Epithelial cell of proximal tubule (primary cell): ENCODE results near the gene SYT6. TPM values are rescaled to one million over a fixed set of nuclear protein-coding genes. Genes with fewer than 3 reads are reported as not detected.

ENCODE experiments used
- DNase-seq: peaks from one replicate; pipeline ENCODE4 v3.0.0-alpha.2; 2011; ENCODE audit warnings: low read depth
- H3K4me3 ChIP-seq: 2 replicates; pipeline ENCODE4 v1.5.1; 2011; ENCODE audit warnings: low read depth, mild to moderate bottlenecking, low read length
- CTCF ChIP-seq: conservative IDR thresholded peaks from 2 replicates; pipeline ENCODE4 v1.5.1; 2012; ENCODE audit warnings: low read depth, mild to moderate bottlenecking, low read length
- total RNA-seq: library from RNA; depleted of rRNA; stranded (reverse); fragments of >200 nt; gene quantifications from 2 replicates; pipeline ENCODE4 v1.2.3, GENCODE V29; 2015

The SYT6 gene
- total RNA-seq, 1 donor from 2014 or later = not detected

- no peak overlapping the region for H3K4me3 ChIP-seq
- TF ChIP-seq CTCF = no peak
- DNase-seq = no peak
These were observed 8.0 kb downstream of the SYT6 start for GRCh38 chr1:114145504-114146151.

GRCh38 chr1:114144016-114144415 is 9.7 kb downstream of the SYT6 start:
- H3K4me3 ChIP-seq = no peak overlapping the region
- no peak for TF ChIP-seq CTCF
- DNase-seq = no peak

DNA sequence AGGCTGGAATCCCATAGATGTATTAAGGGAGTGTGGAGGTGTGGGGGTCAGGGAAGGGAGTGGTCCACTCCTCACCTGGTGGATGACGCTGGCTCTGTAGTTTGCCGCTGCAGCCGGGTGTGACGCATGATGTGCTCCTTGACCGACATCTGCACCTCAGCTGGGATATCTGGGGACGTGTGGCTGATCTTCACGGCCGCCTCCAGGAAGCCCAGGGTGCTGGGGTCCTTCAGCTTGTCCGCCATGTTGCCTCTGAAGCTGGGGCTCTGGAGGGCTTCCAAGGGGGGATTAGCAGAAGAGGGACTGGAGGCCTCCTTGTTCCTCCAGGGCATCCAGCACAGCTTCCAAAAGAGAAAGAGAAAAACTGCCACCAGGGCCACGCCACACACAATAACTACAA is 14.1 kb downstream of the SYT6 start:
- H3K4me3 ChIP-seq = no peak overlapping the region
- no peak for DNase-seq
- TF ChIP-seq CTCF = no peak

- no peak overlapping the region for H3K4me3 ChIP-seq
- no peak for TF ChIP-seq CTCF
- DNase-seq = no peak
These were observed 16.2 kb downstream of the SYT6 start for GRCh38 chr1:114137497-114137896.

- H3K4me3 ChIP-seq = no peak overlapping the region
- no peak for TF ChIP-seq CTCF
- DNase-seq = no peak
These were observed 17.9 kb downstream of the SYT6 start for GRCh38 chr1:114135786-114136185.

DNA sequence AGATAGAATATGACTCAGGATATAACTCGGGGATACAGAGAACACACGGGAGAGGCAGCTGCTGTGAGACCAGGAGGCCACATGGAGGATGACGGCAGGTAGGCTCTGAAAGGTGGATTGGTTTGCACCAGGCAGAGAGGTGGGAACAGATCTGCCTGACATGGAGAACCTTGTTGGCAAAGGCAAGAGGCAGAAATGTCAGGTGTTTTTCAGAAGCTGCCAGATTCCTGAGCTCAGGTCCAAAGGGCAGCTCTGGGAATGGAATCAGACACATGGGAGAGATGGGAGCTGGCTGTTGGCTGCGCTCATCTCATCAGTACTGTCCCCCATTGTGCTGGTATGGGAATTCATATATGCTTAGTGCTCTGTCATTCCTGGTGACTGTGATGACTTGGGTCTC is 19.2 kb downstream of the SYT6 start:
- no peak for DNase-seq
- TF ChIP-seq CTCF = no peak
- no peak overlapping the region for H3K4me3 ChIP-seq

DNA sequence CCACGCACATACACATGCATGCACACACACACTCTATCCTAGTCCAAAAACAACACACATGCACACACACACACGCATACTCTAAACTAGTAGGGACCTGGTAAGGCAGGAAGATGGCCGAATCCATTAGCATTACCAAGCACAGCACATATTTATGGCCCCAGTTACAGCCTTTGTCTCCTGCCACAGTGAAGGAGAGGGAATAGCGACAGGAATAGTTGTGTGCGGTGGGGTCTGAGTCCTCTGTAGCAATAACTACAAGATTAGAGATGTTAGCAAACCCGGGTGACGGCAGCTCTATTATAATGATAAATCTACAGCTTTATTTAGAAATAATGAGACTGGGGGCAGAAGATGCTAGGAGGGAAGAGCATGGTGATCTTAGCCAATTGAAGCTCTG is 20.5 kb downstream of the SYT6 start:
- no peak for DNase-seq
- no peak overlapping the region for H3K4me3 ChIP-seq
- no peak for TF ChIP-seq CTCF
